ENCODE data around the gene CD38. TPM values are rescaled to one million over a fixed set of nuclear protein-coding genes. Genes with fewer than 3 reads are reported as not detected.

The CD38 gene
- total RNA-seq, 2 experiments from 2014 or later: 99.9 to 110 TPM

DNA sequence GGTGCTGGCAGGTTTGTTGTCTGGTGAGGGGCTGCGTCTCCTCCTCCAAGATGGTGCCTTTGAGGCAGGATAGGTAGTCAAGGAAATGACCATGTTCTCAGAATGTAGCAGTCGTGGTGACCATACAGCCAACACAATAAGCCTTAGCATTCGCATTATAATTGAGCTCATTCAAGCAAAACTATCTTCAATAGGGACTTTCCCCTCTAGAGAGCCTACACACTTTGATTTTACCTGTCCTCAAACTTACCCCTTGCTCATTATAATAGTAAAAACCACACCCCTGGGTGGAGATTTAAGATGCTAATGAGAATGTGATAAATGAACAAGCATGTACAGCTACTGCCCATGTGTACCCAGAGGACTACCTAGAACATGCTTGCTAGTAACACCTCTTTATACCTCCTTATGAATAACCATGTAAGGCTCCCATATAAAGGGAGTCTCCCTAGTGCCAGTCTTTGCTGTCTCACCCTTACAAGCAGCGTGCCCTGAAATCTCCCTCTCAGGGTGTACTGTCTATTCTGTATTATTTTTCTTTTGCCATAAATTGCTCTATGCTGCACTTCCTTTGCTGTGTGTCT lies 112.2 kb downstream of the CD38 start:
- ATAC-seq (ENCODE audit: low read depth) (no peak), DNase-seq (no peak)
- H3K27ac Mint-ChIP-seq: no peak overlapping the region
- H3K4me1 Mint-ChIP-seq: peaks cover 8% of the 10 kb centered on the region
- H3K4me3 Mint-ChIP-seq: no peak overlapping the region
- POLR2A ChIA-PET: no interaction called here
- H3K9me3 Mint-ChIP-seq: peaks cover 2% of the 10 kb centered on the region
- H3K27me3 Mint-ChIP-seq: peaks cover 7% of the 10 kb centered on the region
- H3K36me3 Mint-ChIP-seq: no peaks in the 10 kb centered on the region

DNA sequence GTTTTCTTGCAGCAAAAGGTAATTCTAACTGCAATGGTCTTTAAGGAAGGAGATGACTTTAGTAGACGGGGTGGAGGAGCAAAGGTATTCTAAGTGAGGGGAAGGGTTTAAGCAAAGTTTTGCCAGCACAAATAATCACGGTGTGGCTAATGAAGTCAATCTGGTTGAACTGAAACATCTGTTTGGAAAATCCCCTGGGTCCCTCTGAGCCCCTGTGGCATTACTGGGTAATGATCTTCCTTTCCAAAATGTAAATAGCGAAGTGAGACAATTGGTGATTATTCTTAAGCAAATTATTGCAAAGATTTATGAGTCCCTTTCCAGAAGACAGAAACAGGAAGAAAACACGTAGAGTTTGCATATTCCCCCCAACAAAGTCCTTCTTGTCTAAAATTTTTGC lies 113.2 kb downstream of the CD38 start:
- Mint-ChIP-seq H3K27me3 (peaks cover 15% of the 10 kb centered on the region), H3K4me3 (no peak overlapping the region), H3K36me3 (no peaks in the 10 kb centered on the region), H3K4me1 (peaks cover 8% of the 10 kb centered on the region), H3K27ac (no peak overlapping the region), H3K9me3 (peaks cover 2% of the 10 kb centered on the region)
- ATAC-seq (ENCODE audit: low read depth) (no peak), DNase-seq (no peak)
- POLR2A ChIA-PET: no interaction called here

- Mint-ChIP-seq H3K9me3 (peaks cover 2% of the 10 kb centered on the region), H3K27me3 (peaks cover 34% of the 10 kb centered on the region), H3K4me1 (peaks cover 8% of the 10 kb centered on the region), H3K36me3 (no peaks in the 10 kb centered on the region), H3K27ac (no peak overlapping the region), H3K4me3 (no peak overlapping the region)
- ATAC-seq (ENCODE audit: low read depth): no peak
- POLR2A ChIA-PET: no interaction called here
- no peak for DNase-seq
Measured at GRCh38 chr4:15893962-15894361, 115.8 kb downstream of the CD38 start.

- Mint-ChIP-seq H3K27me3 (peaks cover 37% of the 10 kb centered on the region), H3K27ac (no peak overlapping the region), H3K36me3 (no peaks in the 10 kb centered on the region), H3K9me3 (peaks cover 2% of the 10 kb centered on the region), H3K4me3 (no peak overlapping the region), H3K4me1 (peaks cover 8% of the 10 kb centered on the region)
- ATAC-seq (ENCODE audit: low read depth) (no peak), DNase-seq (no peak)
- POLR2A ChIA-PET: no interaction called here
Measured at GRCh38 chr4:15894393-15894792, 116.3 kb downstream of the CD38 start.

DNA sequence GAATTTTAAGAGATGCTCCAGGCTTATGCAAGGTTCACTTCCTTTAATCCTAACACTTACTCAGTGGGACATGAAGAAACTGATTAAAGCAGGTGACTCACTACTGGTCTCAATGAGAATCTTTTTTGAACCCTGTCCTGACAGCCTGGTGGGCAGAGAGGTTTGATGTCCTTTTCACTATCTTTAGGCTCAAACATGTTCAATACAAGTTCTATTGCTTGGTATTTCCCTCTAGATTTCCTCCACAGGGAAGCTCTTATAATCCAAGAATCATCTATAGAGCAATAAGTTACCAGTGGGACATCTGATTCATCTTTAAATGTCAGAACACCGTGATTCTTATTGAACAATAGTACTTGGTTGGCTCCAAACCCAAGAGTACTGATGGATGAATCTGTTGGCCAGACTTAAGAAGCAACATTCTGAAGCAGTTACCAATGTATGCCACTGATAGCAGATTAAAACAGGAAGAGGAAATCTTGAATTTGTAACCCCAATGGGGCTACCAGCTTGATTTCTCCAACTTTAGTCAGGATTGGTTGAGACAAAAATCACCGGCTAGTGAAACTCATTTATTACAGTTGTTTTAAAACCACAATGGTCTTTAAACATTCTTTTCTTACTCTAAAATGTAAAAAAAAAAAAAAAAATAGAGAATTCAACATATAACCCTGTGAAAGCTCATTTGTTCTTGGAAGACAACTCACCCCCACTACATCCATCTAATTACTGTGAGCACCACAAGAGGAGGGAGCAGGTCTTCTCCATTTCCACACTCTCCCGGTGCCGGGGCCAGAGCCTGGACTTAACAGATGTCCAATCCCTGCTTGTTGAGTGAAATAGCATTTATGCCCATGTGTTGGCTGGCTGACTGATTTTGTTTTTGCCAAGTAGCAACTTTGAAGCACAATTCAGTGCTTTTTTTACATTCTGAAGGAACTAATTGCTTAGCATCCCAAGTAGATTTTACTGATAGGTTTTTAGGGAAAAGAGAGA lies 117.1 kb downstream of the CD38 start:
- peaks cover 41% of the 10 kb centered on the region for H3K27me3 Mint-ChIP-seq
- ATAC-seq (ENCODE audit: low read depth) (no peak), DNase-seq (no peak)
- H3K4me1 Mint-ChIP-seq: peaks cover 8% of the 10 kb centered on the region
- peaks cover 2% of the 10 kb centered on the region for H3K9me3 Mint-ChIP-seq
- no peaks in the 10 kb centered on the region for H3K36me3 Mint-ChIP-seq
- H3K4me3 Mint-ChIP-seq: no peak overlapping the region
- H3K27ac Mint-ChIP-seq: no peak overlapping the region
- POLR2A ChIA-PET: no interaction called here

DNA sequence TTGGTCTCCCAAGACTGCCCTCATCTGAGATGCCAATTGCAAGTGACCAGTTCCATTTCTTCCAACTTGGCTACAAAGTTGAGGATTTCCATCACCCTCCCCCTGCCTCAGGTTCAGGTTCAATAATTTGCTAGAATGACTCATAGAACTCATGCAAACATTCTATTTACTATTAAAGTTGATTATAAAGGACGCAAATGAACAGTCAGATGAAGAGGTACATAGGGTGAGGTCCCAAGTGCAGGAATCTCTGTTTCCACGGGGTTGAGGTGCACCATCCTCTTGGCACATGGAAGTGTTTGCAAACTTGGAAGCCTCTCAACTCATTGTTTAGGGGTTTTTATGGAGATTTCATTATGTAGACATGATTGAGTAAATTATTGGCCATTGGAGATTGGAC lies 119.4 kb downstream of the CD38 start:
- ATAC-seq (ENCODE audit: low read depth) (no peak), DNase-seq (no peak)
- H3K27me3 Mint-ChIP-seq: peaks cover 46% of the 10 kb centered on the region
- peaks cover 8% of the 10 kb centered on the region for H3K4me1 Mint-ChIP-seq
- H3K27ac Mint-ChIP-seq: no peak overlapping the region
- peaks cover 2% of the 10 kb centered on the region for H3K9me3 Mint-ChIP-seq
- POLR2A ChIA-PET: no interaction called here
- H3K36me3 Mint-ChIP-seq: no peaks in the 10 kb centered on the region
- no peak overlapping the region for H3K4me3 Mint-ChIP-seq

DNA sequence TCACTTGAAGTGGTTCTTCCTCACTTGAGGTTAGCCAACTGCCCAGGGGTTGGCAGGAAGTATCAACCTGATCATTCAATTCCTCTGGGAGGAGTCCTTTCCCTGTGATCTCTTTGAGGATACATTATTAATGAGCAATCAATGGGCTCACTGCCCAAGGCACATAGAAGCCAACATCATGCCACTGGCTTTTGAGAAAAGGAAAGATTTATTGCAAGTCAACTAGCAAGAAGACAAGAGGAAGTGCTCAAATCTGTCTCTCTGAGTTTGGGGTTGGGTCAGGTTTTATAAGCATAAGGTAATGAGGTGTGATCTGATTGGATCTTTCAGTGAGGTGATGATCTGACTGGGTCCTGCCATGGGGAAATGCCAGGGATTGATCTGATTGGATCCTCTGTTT lies 120.8 kb downstream of the CD38 start:
- Mint-ChIP-seq H3K4me1 (peaks cover 7% of the 10 kb centered on the region), H3K36me3 (no peaks in the 10 kb centered on the region), H3K27me3 (peaks cover 48% of the 10 kb centered on the region), H3K9me3 (peaks cover 2% of the 10 kb centered on the region), H3K27ac (no peak overlapping the region), H3K4me3 (no peak overlapping the region)
- no peak for DNase-seq
- POLR2A ChIA-PET: no interaction called here
- no peak for ATAC-seq (ENCODE audit: low read depth)

- Mint-ChIP-seq H3K4me1 (peaks cover 9% of the 10 kb centered on the region), H3K4me3 (no peak overlapping the region), H3K9me3 (peaks cover 5% of the 10 kb centered on the region), H3K36me3 (no peaks in the 10 kb centered on the region), H3K27ac (no peak overlapping the region), H3K27me3 (peaks cover 47% of the 10 kb centered on the region)
- POLR2A ChIA-PET: no interaction called here
- ATAC-seq (ENCODE audit: low read depth) (no peak), DNase-seq (no peak)
Measured at GRCh38 chr4:15899511-15899910, 121.4 kb downstream of the CD38 start.

GRCh38 chr4:15901007-15901406 lies 122.9 kb downstream of the CD38 start:
- Mint-ChIP-seq H3K4me1 (peaks cover 9% of the 10 kb centered on the region), H3K36me3 (no peaks in the 10 kb centered on the region), H3K4me3 (no peak overlapping the region), H3K27ac (no peak overlapping the region), H3K9me3 (peaks cover 9% of the 10 kb centered on the region), H3K27me3 (peaks cover 47% of the 10 kb centered on the region)
- POLR2A ChIA-PET: interaction anchor here (0.6 kb wide), 1 partner anchor 326 kb away, joined by 3 read pairs; no protein-coding TSS in a partner anchor
- no peak for ATAC-seq (ENCODE audit: low read depth)
- no peak for DNase-seq

- POLR2A ChIA-PET: no interaction called here
- peaks cover 42% of the 10 kb centered on the region for H3K27me3 Mint-ChIP-seq
- H3K4me1 Mint-ChIP-seq: peaks cover 9% of the 10 kb centered on the region
- ATAC-seq (ENCODE audit: low read depth): no peak
- no peak overlapping the region for H3K27ac Mint-ChIP-seq
- peaks cover 9% of the 10 kb centered on the region for H3K9me3 Mint-ChIP-seq
- no peaks in the 10 kb centered on the region for H3K36me3 Mint-ChIP-seq
- no peak for DNase-seq
- no peak overlapping the region for H3K4me3 Mint-ChIP-seq
Measured at GRCh38 chr4:15901998-15902397, 123.9 kb downstream of the CD38 start.

- H3K4me1 Mint-ChIP-seq: peaks cover 9% of the 10 kb centered on the region
- H3K9me3 Mint-ChIP-seq: peaks cover 9% of the 10 kb centered on the region
- peaks cover 36% of the 10 kb centered on the region for H3K27me3 Mint-ChIP-seq
- H3K36me3 Mint-ChIP-seq: no peaks in the 10 kb centered on the region
- no peak overlapping the region for H3K4me3 Mint-ChIP-seq
- DNase-seq (no peak), ATAC-seq (ENCODE audit: low read depth) (no peak)
- H3K27ac Mint-ChIP-seq: no peak overlapping the region
- POLR2A ChIA-PET: no interaction called here
Measured at GRCh38 chr4:15902746-15903145, 124.6 kb downstream of the CD38 start.

Measured in activated naive CD8-positive, alpha-beta T cell treated with anti-CD3 and anti-CD28 coated beads, Interleukin-2, amount 10 ng/mL, durations not matched to agents 7 days and 5 days (primary cell).